ENCODE measurements around the gene CENPF.

GRCh38 chr1:214565310-214565709, 37.7 kb upstream of the CENPF start:
- TF ChIP-seq CTCF (IDR thresholded peaks at IDR 0.05) (no peak), POLR2A (IDR thresholded peaks at IDR 0.05) (no peak)

All from heart left ventricle (tissue), 13 donors.